Globus pallidus (tissue), 1 donor: ENCODE data around the gene PRRX1.

Experiments used
- DNase-seq: peaks from one replicate; pipeline ENCODE4 v3.0.0-alpha.2; 2015; ENCODE audit warnings: low spot score

Gene PRRX1

GRCh38 chr1:170692866-170693575 lies 29.1 kb downstream of the PRRX1 start:
- DNase-seq, result no peak

GRCh38 chr1:170694172-170694926 lies 30.4 kb downstream of the PRRX1 start:
- no peak for DNase-seq

GRCh38 chr1:170695955-170696590 lies 32.1 kb downstream of the PRRX1 start:
- DNase-seq, result no peak

- no peak for DNase-seq
These were observed 32.8 kb downstream of the PRRX1 start for GRCh38 chr1:170696591-170697290.

GRCh38 chr1:170697316-170697715 lies 33.4 kb downstream of the PRRX1 start:
- DNase-seq, result no peak

- DNase-seq, result peak; percentile 78
These were observed 34.7 kb downstream of the PRRX1 start for GRCh38 chr1:170698301-170699275.

GRCh38 chr1:170699696-170700095 lies 35.8 kb downstream of the PRRX1 start:
- DNase-seq, result no peak

GRCh38 chr1:170700842-170701615 lies 37.1 kb downstream of the PRRX1 start:
- DNase-seq, result no peak

- DNase-seq, result no peak
These were observed 38.0 kb downstream of the PRRX1 start for GRCh38 chr1:170701962-170702361.

- DNase-seq, result no peak
These were observed 39.7 kb downstream of the PRRX1 start for GRCh38 chr1:170703591-170703990.

GRCh38 chr1:170704256-170704655 lies 40.3 kb downstream of the PRRX1 start:
- DNase-seq, result no peak

GRCh38 chr1:170705981-170706380 lies 42.0 kb downstream of the PRRX1 start:
- no peak for DNase-seq

GRCh38 chr1:170707117-170707516 lies 43.2 kb downstream of the PRRX1 start:
- no peak for DNase-seq

GRCh38 chr1:170707959-170708655 lies 44.2 kb downstream of the PRRX1 start:
- no peak for DNase-seq

- no peak for DNase-seq
These were observed 47.8 kb downstream of the PRRX1 start for GRCh38 chr1:170711682-170712081.

- no peak for DNase-seq
These were observed 50.2 kb downstream of the PRRX1 start for GRCh38 chr1:170714163-170714562.

- no peak for DNase-seq
These were observed 51.0 kb downstream of the PRRX1 start for GRCh38 chr1:170714938-170715337.

- DNase-seq, result no peak
These were observed 53.0 kb downstream of the PRRX1 start for GRCh38 chr1:170716835-170717429.

GRCh38 chr1:170720661-170721060 lies 56.7 kb downstream of the PRRX1 start:
- DNase-seq, result no peak
